RKO (cell line): ENCODE measurements around the gene TIMM22.
"Not testable (repeated sequence)": the region's sequence is repeated elsewhere in the genome, so short reads cannot be mapped to it uniquely, and the experiment has no call there.

Source experiments
- DNase-seq: peaks from one replicate; pipeline ENCODE4 v3.0.0-alpha.2; 2016; ENCODE audit warnings: low spot score

TIMM22 gene

GRCh38 chr17:1039511-1040215 is 42.7 kb downstream of the TIMM22 start:
- DNase-seq: no peak

GRCh38 chr17:1040216-1040600 is 43.3 kb downstream of the TIMM22 start:
- no peak for DNase-seq

DNA sequence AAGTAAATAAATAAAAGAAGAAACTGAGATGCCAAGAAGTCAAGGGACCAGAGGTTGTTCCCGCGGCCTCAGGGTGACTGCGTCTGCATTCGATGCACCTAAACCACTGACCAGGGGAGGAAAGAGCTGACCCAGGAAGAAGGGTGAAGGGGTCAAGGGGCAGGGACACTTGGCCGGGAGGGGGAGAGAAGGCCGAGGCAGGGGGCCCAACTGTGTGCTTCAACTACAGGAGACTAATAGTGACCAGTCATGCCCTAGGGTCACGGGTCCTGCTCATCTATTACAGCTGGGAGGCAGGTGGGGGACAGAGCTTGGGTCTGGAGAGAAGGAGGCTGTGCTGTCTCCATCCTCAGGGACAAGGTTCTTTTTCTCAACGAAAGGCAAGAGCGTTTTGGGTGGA is 44.8 kb downstream of the TIMM22 start:
- no peak for DNase-seq

- DNase-seq: no peak
Observed at GRCh38 chr17:1042486-1042885, 45.6 kb downstream of the TIMM22 start.

DNA sequence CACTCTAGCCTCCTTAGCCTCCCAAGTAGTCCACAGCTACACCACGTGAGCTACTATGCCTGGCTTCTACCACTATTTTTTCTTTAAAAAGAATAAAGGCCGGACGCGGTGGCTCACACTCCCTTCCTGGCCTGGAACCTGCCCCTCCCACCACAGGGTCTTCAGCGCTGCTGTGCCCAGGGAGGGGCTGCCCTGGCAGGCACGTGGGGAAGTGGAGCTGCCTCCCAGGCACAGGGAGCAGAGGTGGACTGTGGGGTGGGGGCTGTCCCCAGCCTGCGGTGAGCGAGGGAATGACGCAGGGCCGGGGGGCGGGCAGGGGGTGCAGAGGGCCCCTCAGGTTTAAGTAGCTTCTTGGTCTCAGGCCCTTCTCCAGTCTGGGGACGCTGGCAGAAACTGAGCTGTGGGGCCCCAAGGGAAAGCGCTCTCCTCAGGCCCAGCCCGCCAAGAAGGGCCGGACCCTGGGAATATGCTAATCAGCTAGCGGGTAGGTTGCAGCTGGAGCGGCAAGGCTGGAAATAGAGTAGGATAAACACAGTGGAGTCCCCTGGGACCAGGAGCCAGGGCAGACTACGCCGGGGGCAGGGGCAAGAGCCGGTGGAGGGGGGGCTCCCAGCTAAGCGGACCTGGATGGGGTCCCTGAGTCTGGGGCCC is 46.8 kb downstream of the TIMM22 start:
- no peak for DNase-seq

DNA sequence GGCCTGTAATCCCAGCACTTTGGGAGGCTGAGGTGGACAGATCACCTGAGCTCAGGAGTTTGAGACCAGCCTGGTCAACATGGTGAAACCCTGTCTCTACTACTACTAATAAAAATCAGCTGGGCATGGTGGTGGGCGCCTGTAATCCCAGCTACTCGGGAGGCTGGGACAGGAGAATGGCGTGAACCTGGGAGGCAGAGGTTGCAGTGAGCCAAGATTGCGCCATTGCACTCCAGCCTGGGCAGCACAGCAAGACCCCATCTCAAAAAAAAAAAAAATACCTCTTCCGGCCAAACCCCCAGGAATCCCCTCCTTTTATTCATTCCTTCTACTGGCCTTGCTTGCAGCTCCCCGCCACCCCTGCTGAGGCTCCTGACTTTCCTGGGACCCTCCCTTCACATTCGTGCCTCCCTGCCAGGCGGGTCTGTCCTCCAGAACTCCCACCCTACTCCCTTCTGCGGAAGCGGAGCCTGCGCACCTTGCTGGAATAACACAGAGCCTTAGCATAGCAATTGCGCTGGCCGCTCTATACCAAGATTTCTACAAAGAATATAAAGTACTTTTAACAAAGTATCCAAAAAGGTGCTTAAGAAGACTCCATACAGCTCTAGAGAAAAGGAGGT is 47.6 kb downstream of the TIMM22 start:
- not testable (repeated sequence) for DNase-seq

GRCh38 chr17:1045456-1045855 is 48.5 kb downstream of the TIMM22 start:
- no peak for DNase-seq

DNA sequence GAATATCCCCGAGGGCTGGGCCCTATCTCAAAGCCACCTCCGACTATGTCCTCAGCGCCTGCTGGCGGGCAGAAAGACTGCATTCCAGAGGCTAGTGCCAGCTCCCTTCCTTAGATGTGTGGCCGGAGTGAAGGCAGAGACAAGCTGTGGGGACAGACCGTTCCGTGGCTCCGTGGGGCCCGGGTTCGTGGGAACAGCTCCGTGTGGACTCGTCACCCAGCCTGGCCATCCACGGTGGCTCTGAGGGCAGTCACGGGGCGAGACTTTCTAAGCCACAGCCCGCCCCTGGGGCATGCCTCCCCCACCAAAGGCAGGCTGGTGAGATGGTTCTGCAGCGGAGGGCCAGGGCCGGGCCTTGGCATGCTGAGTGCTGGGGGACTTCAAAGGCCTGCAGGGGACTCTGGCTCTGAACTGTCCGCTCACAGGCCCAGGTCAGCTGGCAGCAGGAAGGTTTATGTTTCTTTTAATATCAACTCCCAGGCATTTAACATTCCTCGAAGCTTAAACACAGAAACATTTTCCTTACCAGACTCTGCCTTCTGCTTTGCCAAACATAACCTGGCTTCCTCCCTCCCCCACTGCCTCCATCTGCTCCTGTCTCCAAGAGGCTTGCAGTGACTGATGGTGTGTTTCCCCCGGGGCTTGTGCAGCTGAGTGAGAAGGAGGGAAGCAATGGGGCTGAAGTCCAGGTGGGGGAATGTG is 50.4 kb downstream of the TIMM22 start:
- no peak for DNase-seq

GRCh38 chr17:1047879-1048470 is 51.0 kb downstream of the TIMM22 start:
- DNase-seq: no peak

DNA sequence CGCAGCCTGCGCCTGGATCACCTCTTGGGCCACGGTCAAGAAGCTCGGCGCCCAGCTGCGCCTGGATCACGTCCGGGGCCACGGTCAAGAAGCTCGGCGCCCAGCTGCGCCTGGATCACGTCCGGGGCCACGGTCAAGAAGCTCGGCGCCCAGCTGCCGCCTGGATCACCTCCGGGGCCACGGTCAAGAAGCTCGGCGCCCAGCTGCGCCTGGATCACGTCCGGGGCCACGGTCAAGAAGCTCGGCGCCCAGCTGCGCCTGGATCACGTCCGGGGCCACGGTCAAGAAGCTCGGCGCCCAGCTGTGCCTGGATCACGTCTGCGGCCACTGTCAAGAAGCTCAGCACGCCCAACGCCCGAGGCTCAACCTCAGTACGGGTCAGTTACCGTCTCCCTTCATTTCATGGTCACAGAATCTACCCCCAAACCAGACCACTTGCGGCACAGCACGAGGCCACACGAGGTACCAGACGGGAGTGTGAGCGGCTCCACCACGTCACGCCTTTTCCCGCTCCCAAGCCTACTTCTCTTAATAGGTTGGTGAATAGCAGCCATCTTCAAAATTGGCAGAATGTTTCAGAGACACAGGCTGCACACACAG is 51.7 kb downstream of the TIMM22 start:
- DNase-seq: not testable (repeated sequence)

- no peak for DNase-seq
Observed at GRCh38 chr17:1049446-1050225, 52.7 kb downstream of the TIMM22 start.

GRCh38 chr17:1050246-1050995 is 53.5 kb downstream of the TIMM22 start:
- no peak for DNase-seq

DNA sequence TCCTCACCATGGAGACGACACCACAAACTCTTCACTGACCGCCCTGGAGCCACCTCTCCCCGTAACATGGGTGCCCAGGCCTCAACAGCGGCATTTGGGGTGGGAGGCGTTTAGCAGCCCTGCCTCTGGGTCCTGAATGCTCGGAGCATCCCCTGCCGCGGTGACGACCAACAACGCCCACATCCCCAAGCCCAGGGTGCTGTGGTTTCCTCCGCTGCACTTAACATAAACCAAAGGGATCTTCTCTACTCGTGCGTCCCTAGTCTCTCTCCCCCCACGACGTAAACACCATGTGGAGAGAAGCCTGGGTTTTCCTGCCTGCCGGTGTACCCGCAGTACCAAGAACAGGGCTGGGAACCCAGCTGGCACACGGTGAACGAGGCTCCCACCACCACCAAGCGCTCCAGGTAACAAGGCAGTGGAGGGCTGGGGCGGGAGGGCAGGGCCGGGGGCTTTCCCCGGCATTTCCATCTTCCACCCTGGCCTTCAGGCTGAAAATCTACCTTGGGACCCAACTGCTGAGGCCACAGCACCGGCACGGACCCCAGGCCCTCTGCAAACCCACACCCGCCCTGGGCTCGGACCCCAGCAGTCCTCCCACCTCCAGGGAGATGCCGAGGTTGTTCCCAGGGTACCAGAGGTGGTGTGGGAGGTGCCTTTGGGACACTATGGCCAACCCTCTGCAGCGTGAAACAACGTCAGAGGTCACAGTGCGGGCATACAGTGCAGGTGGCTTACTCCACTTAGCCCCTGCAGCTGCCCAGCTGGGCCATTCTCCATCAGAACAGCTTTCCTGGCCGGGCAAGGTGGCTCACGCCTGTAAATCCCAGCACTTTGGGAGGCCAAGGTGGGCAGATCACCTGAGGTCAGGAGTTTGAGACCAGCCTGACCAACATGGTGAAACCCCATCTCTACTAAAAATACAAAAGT is 54.3 kb downstream of the TIMM22 start:
- DNase-seq: no peak
